Endothelial cell of umbilical vein (primary cell): Measurements from ENCODE around the gene POU2F3. TPM values are rescaled to one million over a fixed set of nuclear protein-coding genes. Genes with fewer than 3 reads are reported as not detected.

Source experiments
- BruUV-seq: library from RNA; stranded (reverse); fragments of 400-500 nt; replicated peaks from 2 replicates; lab custom pipeline; 2021; lab: Mats Ljungman, UMichigan
- CTCF ChIA-PET: fragments of 300-600, 350-600 bp; sonication (Branson Sonifier 250); formaldehyde crosslinking; loops from one replicate; lab custom pipeline; 2021; ENCODE audit warnings: antibody characterized with exemption, inconsistent platforms; lab: Charles Lee
- POLR2A ChIA-PET: fragments of 300-600, 350-600 bp; sonication (Branson Sonifier 250); formaldehyde crosslinking; loops from one replicate; lab custom pipeline; 2021; ENCODE audit warnings: antibody characterized with exemption, inconsistent platforms; lab: Charles Lee
- DNase-seq: peaks from one replicate; pipeline ENCODE4 v3.0.0-alpha.2; 2011; ENCODE audit warnings: low read depth, low spot score
- FAIRE-seq: peaks from 2 replicates; lab custom pipeline; 2011; peaks lifted over from hg19 to GRCh38; lab: Jason Lieb, UNC
- H2AFZ ChIP-seq: 2 replicates; pipeline ENCODE4 v1.6.0; 2012; ENCODE audit warnings: low read depth, low read length, control low read depth, inconsistent platforms
- H3K27ac ChIP-seq: 2 replicates; pipeline ENCODE4 v1.5.1; 2011; ENCODE audit warnings: low read depth, mild to moderate bottlenecking, control low read depth, low read length, moderate library complexity; ENCODE audit not compliant: insufficient read depth
- H3K27me3 ChIP-seq, 2 experiments: 2 replicates each; pipeline versions ENCODE4 v1.6.0 to v1.6.1; 2011; ENCODE audit warnings: low read length in 2 of 2, mixed read lengths in 1 of 2; ENCODE audit not compliant: control insufficient read depth in 2 of 2, insufficient read depth in 2 of 2
- H3K36me3 ChIP-seq, 2 experiments: 2 replicates in 1 of 2; 3 replicates in 1 of 2; pipeline ENCODE4 v1.5.1; 2011; ENCODE audit warnings: low read length in 2 of 2, mild to moderate bottlenecking in 1 of 2, moderate library complexity in 1 of 2; ENCODE audit not compliant: control insufficient read depth in 2 of 2, insufficient read depth in 2 of 2; ENCODE audit errors: extremely low read depth in 1 of 2
- H3K4me1 ChIP-seq: 3 replicates; pipeline ENCODE4 v1.5.1; 2011; ENCODE audit warnings: mild to moderate bottlenecking, low read length; ENCODE audit not compliant: control insufficient read depth, insufficient read depth; ENCODE audit errors: extremely low read depth
- H3K4me2 ChIP-seq: 2 replicates; pipeline ENCODE4 v1.6.1; 2011; ENCODE audit warnings: low read length, control low read depth, mixed read lengths; ENCODE audit not compliant: insufficient read depth
- H3K4me3 ChIP-seq, 3 experiments: fragments of 200-600 bp in 1 of 3; sonication (generic), shearing (Covaris generic) in 1 of 3; replicated peaks in 1 of 3; 2 replicates each; pipeline ENCODE4 v1.5.1; 2011 to 2016; ENCODE audit warnings: control low read depth in 3 of 3, low read length in 3 of 3, mild to moderate bottlenecking in 2 of 3, inconsistent platforms in 1 of 3, low read depth in 1 of 3, moderate library complexity in 1 of 3; ENCODE audit not compliant: insufficient read depth in 1 of 3
- H3K79me2 ChIP-seq: 2 replicates; pipeline ENCODE4 v1.6.0; 2012; ENCODE audit warnings: low read length, inconsistent platforms; ENCODE audit not compliant: control insufficient read depth, insufficient read depth
- H3K9ac ChIP-seq: replicated peaks from 2 replicates; pipeline ENCODE3; 2011; ENCODE audit warnings: low read length, control low read depth; ENCODE audit not compliant: insufficient read depth; ENCODE audit errors: extremely low read depth
- H3K9me1 ChIP-seq: replicated peaks from 3 replicates; pipeline ENCODE4 v1.6.0; 2011; ENCODE audit warnings: mild to moderate bottlenecking, low read length; ENCODE audit not compliant: control insufficient read depth, insufficient read depth; ENCODE audit errors: extremely low read depth
- H3K9me3 ChIP-seq: replicated peaks from 2 replicates; pipeline ENCODE4 v1.5.1; 2012; ENCODE audit warnings: low read length, inconsistent platforms; ENCODE audit not compliant: control insufficient read depth, insufficient read depth
- H4K20me1 ChIP-seq: replicated peaks from 2 replicates; pipeline ENCODE3; 2011; ENCODE audit warnings: mild to moderate bottlenecking, low read length; ENCODE audit not compliant: control insufficient read depth, insufficient read depth; ENCODE audit errors: extremely low read depth
- EZH2 ChIP-seq: IDR thresholded peaks from 2 replicates; pipeline ENCODE4 v1.6.1; 2012; ENCODE audit warnings: borderline replicate concordance, low read depth, mild to moderate bottlenecking, moderate library complexity, low read length, inconsistent platforms; ENCODE audit not compliant: severe bottlenecking
- FOS ChIP-seq: IDR thresholded peaks from 2 replicates; pipeline ENCODE4 v1.6.1; 2011; ENCODE audit warnings: mild to moderate bottlenecking, low read length, moderate library complexity, borderline replicate concordance; ENCODE audit not compliant: insufficient read depth
- GATA2 ChIP-seq: IDR thresholded peaks from 2 replicates; pipeline ENCODE4 v1.7.0; 2011; ENCODE audit warnings: low read depth, mild to moderate bottlenecking, moderate library complexity, mixed read lengths, low read length; ENCODE audit not compliant: insufficient read length, insufficient read depth
- JUN ChIP-seq: IDR thresholded peaks from 2 replicates; pipeline ENCODE4 v1.6.1; 2011; ENCODE audit warnings: borderline replicate concordance, low read depth; ENCODE audit not compliant: insufficient read length, insufficient read depth
- MYC ChIP-seq: IDR thresholded peaks from one replicate; pipeline ENCODE4 v1.6.1; 2011; ENCODE audit warnings: mild to moderate bottlenecking, low read depth, low read length
- POLR2AphosphoS5 ChIP-seq: IDR thresholded peaks from 2 replicates; pipeline ENCODE4 v1.6.1; 2012; ENCODE audit warnings: low read depth, mild to moderate bottlenecking, control low read depth, low read length, moderate library complexity; ENCODE audit not compliant: insufficient read depth
- dilution Hi-C: fragments of 300-500 bp; cut with MboI; formaldehyde crosslinking; loops from one replicate; pipeline ENCODE4 v1.15.0; 2019; ENCODE audit warnings: low sequenced_read_pairs; ENCODE audit not compliant: extremely low pct_ligation_motif_present
- intact Hi-C: fragments of 100-400 bp; cut with micrococcal nuclease; formaldehyde crosslinking; loops from one replicate; pipeline ENCODE4 v1.10.0; 2022
- polyA plus RNA-seq, 4 experiments: library from polyadenylated mRNA; depleted of rRNA in 3 of 4; stranded (reverse) in 3 of 4; unstranded in 1 of 4; fragments of >200 nt; gene quantifications; 2 replicates each; pipeline versions ENCODE4 v1.2.1 to v1.2.3, GENCODE V29; 2011 to 2012; ENCODE audit warnings: missing spikeins in 1 of 4
- total RNA-seq: library from RNA; stranded (reverse); gene quantifications from 2 replicates; pipeline ENCODE4 v1.2.3, GENCODE V29; 2021
- TF ChIP-seq, protein P1 (sequence below): IDR thresholded peaks from 2 replicates; pipeline ENCODE4 v1.6.1; 2011; ENCODE audit not compliant: insufficient read depth, insufficient read length
- TF ChIP-seq, protein P2 (sequence below), 2 donors: IDR thresholded peaks; 1 replicate in 1 of 2; 2 replicates in 1 of 2; pipeline ENCODE4 v1.5.1; 2011; ENCODE audit warnings: low read length in 2 of 2, mild to moderate bottlenecking in 2 of 2, moderate library complexity in 2 of 2, control low read depth in 1 of 2, inconsistent platforms in 1 of 2, low read depth in 1 of 2; ENCODE audit not compliant: insufficient read depth in 1 of 2; ENCODE audit errors: extremely low read depth in 1 of 2

POU2F3 gene
- total and polyA plus RNA-seq, 2 donors (not counting 3 experiments of a cell fraction or from before 2014, with no cell fraction given), result 0.06 TPM; not detected in 1

DNA sequence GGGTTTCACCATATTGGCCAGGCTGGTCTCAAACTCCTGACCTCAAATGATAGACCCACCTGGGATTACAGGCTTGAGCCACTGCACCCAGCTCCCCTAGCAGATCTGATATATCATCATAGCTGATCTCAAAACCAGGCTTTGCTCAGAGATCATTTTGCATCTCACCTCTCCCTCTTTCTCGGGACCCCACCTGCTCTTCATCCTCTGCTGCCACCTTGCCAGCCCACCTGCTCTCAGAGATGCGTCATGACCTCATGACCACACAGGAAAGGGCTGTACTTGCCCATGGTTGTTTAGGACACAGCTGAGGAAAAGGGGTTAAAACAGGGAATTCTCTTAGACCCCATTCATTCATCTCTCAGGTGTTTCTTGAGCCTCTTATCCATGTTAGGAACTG lies 27.4 kb downstream of the POU2F3 start:
- Histone ChIP-seq H3K4me3 (no peak overlapping the region), H2AFZ (no peak overlapping the region), H3K9me1 (no peaks in the 10 kb centered on the region), H3K79me2 (no peaks in the 10 kb centered on the region), H3K27ac (no peak overlapping the region), H3K27me3 (peaks cover 2 to 6% of the 10 kb centered on the region in 2 experiments), H3K36me3 (no peaks in the 10 kb centered on the region), H3K9ac (no peak overlapping the region), H3K4me1 (no peaks in the 10 kb centered on the region), H4K20me1 (no peaks in the 10 kb centered on the region), H3K9me3 (no peaks in the 10 kb centered on the region), H3K4me2 (no peak overlapping the region)
- intact Hi-C loops, result no loop called here
- no peak for FAIRE-seq
- dilution Hi-C loops, result no loop called here
- DNase-seq, result no peak
- ChIA-PET POLR2A (no interaction called here), CTCF (interaction anchor here (1.9 kb wide), 1 partner anchor 9 kb away, joined by 4 read pairs; no protein-coding TSS in a partner anchor)
- TF ChIP-seq MYC (no peak), EZH2 (no peak)
- TF ChIP-seq, protein P1, sequence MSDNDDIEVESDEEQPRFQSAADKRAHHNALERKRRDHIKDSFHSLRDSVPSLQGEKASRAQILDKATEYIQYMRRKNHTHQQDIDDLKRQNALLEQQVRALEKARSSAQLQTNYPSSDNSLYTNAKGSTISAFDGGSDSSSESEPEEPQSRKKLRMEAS, result no peak
- no TSS peak for BruUV-seq

DNA sequence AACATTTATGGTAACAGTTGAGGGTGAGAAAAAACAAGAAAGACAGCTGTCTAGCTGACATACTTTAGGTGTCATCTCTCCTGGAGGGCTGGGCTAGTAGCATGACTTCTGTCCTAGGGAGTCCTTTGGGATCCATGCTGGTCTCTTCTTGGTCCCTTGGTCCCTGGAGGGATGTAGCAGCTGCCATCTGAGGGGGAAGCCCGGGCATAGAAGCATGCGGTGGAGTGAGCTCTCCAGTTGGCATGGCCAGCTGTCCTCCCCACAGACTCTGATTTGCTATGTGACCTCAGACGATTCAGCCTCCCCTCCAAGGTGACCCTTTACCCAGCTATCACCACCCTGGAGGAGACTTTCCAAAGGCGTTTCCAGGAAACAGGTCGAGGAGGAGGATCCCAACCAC lies 28.7 kb downstream of the POU2F3 start:
- intact Hi-C loops (no loop called here), dilution Hi-C loops (no loop called here)
- Histone ChIP-seq H4K20me1 (no peaks in the 10 kb centered on the region), H3K36me3 (no peaks in the 10 kb centered on the region), H3K4me3 (no peak overlapping the region), H3K9me3 (no peaks in the 10 kb centered on the region), H3K4me2 (no peak overlapping the region), H2AFZ (no peak overlapping the region), H3K9me1 (no peaks in the 10 kb centered on the region), H3K79me2 (no peaks in the 10 kb centered on the region), H3K4me1 (no peaks in the 10 kb centered on the region), H3K27me3 (peaks cover 2 to 6% of the 10 kb centered on the region in 2 experiments), H3K27ac (no peak overlapping the region), H3K9ac (no peak overlapping the region)
- no peak for FAIRE-seq
- TF ChIP-seq, protein P1, result no peak
- TF ChIP-seq GATA2 (no peak), MYC (no peak), POLR2AphosphoS5 (no peak), FOS (no peak), EZH2 (no peak), JUN (no peak)
- TF ChIP-seq, protein P2, sequence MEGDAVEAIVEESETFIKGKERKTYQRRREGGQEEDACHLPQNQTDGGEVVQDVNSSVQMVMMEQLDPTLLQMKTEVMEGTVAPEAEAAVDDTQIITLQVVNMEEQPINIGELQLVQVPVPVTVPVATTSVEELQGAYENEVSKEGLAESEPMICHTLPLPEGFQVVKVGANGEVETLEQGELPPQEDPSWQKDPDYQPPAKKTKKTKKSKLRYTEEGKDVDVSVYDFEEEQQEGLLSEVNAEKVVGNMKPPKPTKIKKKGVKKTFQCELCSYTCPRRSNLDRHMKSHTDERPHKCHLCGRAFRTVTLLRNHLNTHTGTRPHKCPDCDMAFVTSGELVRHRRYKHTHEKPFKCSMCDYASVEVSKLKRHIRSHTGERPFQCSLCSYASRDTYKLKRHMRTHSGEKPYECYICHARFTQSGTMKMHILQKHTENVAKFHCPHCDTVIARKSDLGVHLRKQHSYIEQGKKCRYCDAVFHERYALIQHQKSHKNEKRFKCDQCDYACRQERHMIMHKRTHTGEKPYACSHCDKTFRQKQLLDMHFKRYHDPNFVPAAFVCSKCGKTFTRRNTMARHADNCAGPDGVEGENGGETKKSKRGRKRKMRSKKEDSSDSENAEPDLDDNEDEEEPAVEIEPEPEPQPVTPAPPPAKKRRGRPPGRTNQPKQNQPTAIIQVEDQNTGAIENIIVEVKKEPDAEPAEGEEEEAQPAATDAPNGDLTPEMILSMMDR (IDR thresholded peaks at IDR 0.05; ENCODE audit: extremely low read depth in 1 of 2, insufficient read depth in 1 of 2, low read depth in 1 of 2, low read length in 2 of 2), result no peak
- POLR2A ChIA-PET, result no interaction called here
- no peak for DNase-seq
- BruUV-seq, result no TSS peak
- CTCF ChIA-PET, result interaction anchor here (1.0 to 2.9 kb wide), 5 partner anchors 11 to 100 kb away, joined by 3 to 13 read pairs (median 4); no protein-coding TSS in a partner anchor
